ENCODE measurements around the gene B4GALNT1.
"Not testable (repeated sequence)": the region's sequence is repeated elsewhere in the genome, so short reads cannot be mapped to it uniquely, and the experiment has no call there.

The B4GALNT1 gene

GRCh38 chr12:57632958-57633840 lies at the start of gene B4GALNT1:
Gene B4GALNT1 (minus strand): TSS chr12:57633201. CDS start chr12:57632132, 1,069 bp downstream.
- Histone ChIP-seq H3K9me3 (ENCODE audit: low read length) (no peaks in the 10 kb centered on the region), H3K36me3 (ENCODE audit: insufficient read depth, low read length) (no peaks in the 10 kb centered on the region), H3K4me3 (ENCODE audit: low read depth in 1 of 2, low read length in 2 of 2) (peak within 1 kb of the TSS; percentile 42 to 47), H3K9ac (ENCODE audit: low read length) (no peak within 1 kb of the TSS), H3K27me3 (ENCODE audit: control insufficient read depth in 1 of 2, insufficient read depth in 2 of 2, low read length in 2 of 2) (peaks cover 5 to 34% of the 10 kb centered on the region in 2 donors), H3K4me1 (ENCODE audit: insufficient read depth, low read length) (no peaks in the 10 kb centered on the region), H3K27ac (ENCODE audit: low read depth, low read length) (no peak within 1 kb of the TSS)

DNA sequence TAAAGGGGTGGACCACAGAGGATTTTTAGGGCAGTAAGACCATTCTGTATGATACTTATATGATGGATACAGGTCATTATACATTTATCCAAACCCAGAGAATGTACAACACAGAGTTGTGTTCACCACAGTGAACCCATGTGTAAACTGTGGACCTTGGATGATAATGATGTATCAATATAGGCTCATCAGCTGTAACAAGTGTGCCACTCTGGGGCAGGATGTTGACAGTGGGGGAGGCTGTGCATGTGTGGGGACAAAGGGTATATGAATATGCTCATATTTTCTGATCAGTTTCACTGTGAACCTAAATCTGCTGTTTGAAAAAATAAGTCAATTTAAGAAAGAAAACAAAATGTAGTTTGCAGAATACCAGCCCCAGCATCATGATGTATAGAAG lies 46.7 kb upstream of the B4GALNT1 start:
- Histone ChIP-seq H3K27ac (ENCODE audit: low read depth, low read length) (no peak overlapping the region), H3K9me3 (ENCODE audit: low read length) (no peaks in the 10 kb centered on the region), H3K27me3 (ENCODE audit: control insufficient read depth in 1 of 2, insufficient read depth in 2 of 2, low read length in 2 of 2) (no peaks in the 10 kb centered on the region), H3K9ac (ENCODE audit: low read length) (no peak overlapping the region), H3K4me3 (ENCODE audit: low read depth in 1 of 2, low read length in 2 of 2) (no peak overlapping the region), H3K4me1 (ENCODE audit: insufficient read depth, low read length) (no peaks in the 10 kb centered on the region), H3K36me3 (ENCODE audit: insufficient read depth, low read length) (no peaks in the 10 kb centered on the region)

DNA sequence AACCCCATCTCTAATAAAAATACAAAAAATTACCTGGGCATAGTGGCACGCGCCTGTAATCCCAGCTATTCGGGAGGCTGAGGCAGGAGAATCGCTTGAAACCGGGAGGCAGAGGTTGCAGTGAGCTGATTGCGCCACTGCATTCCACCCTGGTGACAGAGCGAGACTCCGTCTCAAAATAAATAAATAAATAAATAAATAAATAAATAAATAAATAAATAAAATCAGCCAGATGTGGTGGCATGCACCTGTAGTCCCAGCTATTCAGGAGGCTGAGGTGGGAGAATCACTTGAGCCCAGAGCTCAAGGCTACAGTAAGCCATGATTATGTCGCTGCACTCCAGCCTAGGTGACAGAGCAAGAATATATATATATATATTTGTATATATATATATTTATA lies 44.9 kb upstream of the B4GALNT1 start:
- H3K4me3 ChIP-seq (ENCODE audit: low read depth in 1 of 2, low read length in 2 of 2); H3K36me3 ChIP-seq (ENCODE audit: insufficient read depth, low read length); H3K4me1 ChIP-seq (ENCODE audit: insufficient read depth, low read length); H3K9ac ChIP-seq (ENCODE audit: low read length); H3K27me3 ChIP-seq (ENCODE audit: control insufficient read depth in 1 of 2, insufficient read depth in 2 of 2, low read length in 2 of 2); H3K9me3 ChIP-seq (ENCODE audit: low read length); H3K27ac ChIP-seq (ENCODE audit: low read depth, low read length): not testable (repeated sequence)

DNA sequence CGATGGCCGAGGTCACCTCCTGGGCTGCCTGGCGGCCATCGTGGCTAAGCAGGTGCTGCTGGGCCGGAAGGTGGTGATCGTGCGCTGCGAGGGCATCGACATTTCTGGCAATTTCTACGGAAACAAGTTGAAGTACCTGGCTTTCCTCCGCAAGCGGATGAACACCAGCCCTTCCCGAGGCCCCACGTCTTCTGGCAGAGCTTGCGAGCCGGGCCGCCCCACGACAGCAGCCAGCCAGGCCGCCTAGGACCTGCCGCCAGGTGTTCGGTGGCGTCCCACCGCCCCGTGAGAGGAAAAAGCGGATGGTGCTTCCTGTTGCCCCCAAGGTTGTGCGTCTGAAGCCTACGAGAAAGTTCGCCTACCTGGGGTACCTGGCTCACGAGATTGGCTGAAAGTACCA lies 41.7 kb upstream of the B4GALNT1 start:
- H3K4me3 ChIP-seq (ENCODE audit: low read depth in 1 of 2, low read length in 2 of 2) = no peak overlapping the region
- H3K9ac ChIP-seq (ENCODE audit: low read length) = no peak overlapping the region
- H3K27me3 ChIP-seq (ENCODE audit: control insufficient read depth in 1 of 2, insufficient read depth in 2 of 2, low read length in 2 of 2) = no peaks in the 10 kb centered on the region
- H3K36me3 ChIP-seq (ENCODE audit: insufficient read depth, low read length) = no peaks in the 10 kb centered on the region
- no peaks in the 10 kb centered on the region for H3K9me3 ChIP-seq (ENCODE audit: low read length)
- H3K27ac ChIP-seq (ENCODE audit: low read depth, low read length) = no peak overlapping the region
- no peaks in the 10 kb centered on the region for H3K4me1 ChIP-seq (ENCODE audit: insufficient read depth, low read length)

DNA sequence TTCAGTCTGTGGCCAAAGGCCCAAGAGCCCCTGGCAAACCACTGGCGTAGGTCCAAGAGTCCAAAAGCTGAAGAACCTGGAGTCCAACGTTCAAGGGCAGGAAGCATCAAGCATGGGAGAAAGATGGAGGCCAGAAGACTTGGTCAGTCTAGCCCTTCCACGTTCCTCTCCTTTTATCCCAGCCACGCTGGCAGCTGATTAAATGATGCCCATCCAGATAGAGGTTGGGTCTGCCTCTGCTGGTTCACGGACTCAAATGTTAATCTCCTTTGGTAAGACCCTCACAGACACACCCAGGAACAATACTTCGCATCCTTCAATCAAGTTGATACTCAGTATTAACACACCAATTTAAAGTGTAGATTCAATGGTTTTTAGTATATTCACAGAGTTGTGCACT lies 39.8 kb upstream of the B4GALNT1 start:
- Histone ChIP-seq H3K27me3 (ENCODE audit: control insufficient read depth in 1 of 2, insufficient read depth in 2 of 2, low read length in 2 of 2) (no peaks in the 10 kb centered on the region), H3K4me3 (ENCODE audit: low read depth in 1 of 2, low read length in 2 of 2) (no peak overlapping the region), H3K9ac (ENCODE audit: low read length) (no peak overlapping the region), H3K4me1 (ENCODE audit: insufficient read depth, low read length) (no peaks in the 10 kb centered on the region), H3K36me3 (ENCODE audit: insufficient read depth, low read length) (no peaks in the 10 kb centered on the region), H3K27ac (ENCODE audit: low read depth, low read length) (no peak overlapping the region), H3K9me3 (ENCODE audit: low read length) (no peaks in the 10 kb centered on the region)

- not testable (repeated sequence) for H3K4me1 ChIP-seq (ENCODE audit: insufficient read depth, low read length); H3K27me3 ChIP-seq (ENCODE audit: control insufficient read depth in 1 of 2, insufficient read depth in 2 of 2, low read length in 2 of 2); H3K9ac ChIP-seq (ENCODE audit: low read length); H3K27ac ChIP-seq (ENCODE audit: low read depth, low read length); H3K36me3 ChIP-seq (ENCODE audit: insufficient read depth, low read length); H3K9me3 ChIP-seq (ENCODE audit: low read length); H3K4me3 ChIP-seq (ENCODE audit: low read depth in 1 of 2, low read length in 2 of 2)
These were observed 38.8 kb upstream of the B4GALNT1 start for GRCh38 chr12:57671811-57672210.

- not testable (repeated sequence) for H3K4me3 ChIP-seq (ENCODE audit: low read depth in 1 of 2, low read length in 2 of 2); H3K27ac ChIP-seq (ENCODE audit: low read depth, low read length); H3K27me3 ChIP-seq (ENCODE audit: control insufficient read depth in 1 of 2, insufficient read depth in 2 of 2, low read length in 2 of 2); H3K9me3 ChIP-seq (ENCODE audit: low read length); H3K9ac ChIP-seq (ENCODE audit: low read length); H3K36me3 ChIP-seq (ENCODE audit: insufficient read depth, low read length); H3K4me1 ChIP-seq (ENCODE audit: insufficient read depth, low read length)
These were observed 36.7 kb upstream of the B4GALNT1 start for GRCh38 chr12:57669691-57670090.

GRCh38 chr12:57666897-57667296 lies 33.9 kb upstream of the B4GALNT1 start:
- Histone ChIP-seq H3K4me1 (ENCODE audit: insufficient read depth, low read length) (no peaks in the 10 kb centered on the region), H3K9me3 (ENCODE audit: low read length) (no peaks in the 10 kb centered on the region), H3K9ac (ENCODE audit: low read length) (no peak overlapping the region), H3K36me3 (ENCODE audit: insufficient read depth, low read length) (no peaks in the 10 kb centered on the region), H3K4me3 (ENCODE audit: low read depth in 1 of 2, low read length in 2 of 2) (no peak overlapping the region), H3K27me3 (ENCODE audit: control insufficient read depth in 1 of 2, insufficient read depth in 2 of 2, low read length in 2 of 2) (no peaks in the 10 kb centered on the region), H3K27ac (ENCODE audit: low read depth, low read length) (no peak overlapping the region)

DNA sequence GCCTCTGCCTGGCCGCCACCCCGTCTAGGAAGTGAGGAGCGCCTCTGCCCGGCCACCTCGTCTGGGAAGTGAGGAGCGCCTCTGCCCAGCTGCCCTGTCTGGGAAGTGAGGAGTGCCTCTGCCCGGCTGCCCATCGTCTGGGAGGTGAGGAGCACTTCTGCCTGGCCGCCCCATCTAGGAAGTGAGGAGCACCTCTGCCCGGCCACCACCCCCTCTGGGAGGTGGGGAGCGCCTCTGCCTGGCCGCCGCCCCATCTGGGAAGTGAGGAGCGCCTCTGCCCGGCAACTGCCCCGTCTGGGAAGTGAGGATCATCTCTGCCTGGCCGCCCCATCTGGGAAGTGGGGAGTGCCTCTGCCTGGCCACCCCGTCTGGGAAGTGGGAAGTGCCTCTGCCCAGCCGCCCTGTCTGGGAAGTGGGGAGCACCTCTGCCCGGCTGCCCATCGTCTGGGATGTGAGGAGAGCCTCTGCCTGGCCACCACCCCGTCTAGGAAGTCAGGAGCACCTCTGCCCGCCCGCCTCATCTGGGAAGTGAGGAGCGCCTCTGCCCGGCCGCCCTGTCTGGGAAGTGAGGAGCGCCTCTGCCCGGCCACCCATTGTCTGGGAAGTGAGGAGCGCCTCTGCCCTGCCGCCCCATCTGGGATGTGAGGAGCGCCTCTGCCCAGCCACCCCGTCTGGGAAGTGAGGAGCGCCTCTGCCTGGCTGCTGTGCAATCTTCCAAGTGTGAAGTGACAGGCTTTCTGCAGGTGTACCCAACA lies 32.2 kb upstream of the B4GALNT1 start:
- not testable (repeated sequence) for H3K9ac ChIP-seq (ENCODE audit: low read length); H3K27ac ChIP-seq (ENCODE audit: low read depth, low read length); H3K4me3 ChIP-seq (ENCODE audit: low read depth in 1 of 2, low read length in 2 of 2); H3K9me3 ChIP-seq (ENCODE audit: low read length); H3K4me1 ChIP-seq (ENCODE audit: insufficient read depth, low read length); H3K27me3 ChIP-seq (ENCODE audit: control insufficient read depth in 1 of 2, insufficient read depth in 2 of 2, low read length in 2 of 2); H3K36me3 ChIP-seq (ENCODE audit: insufficient read depth, low read length)

GRCh38 chr12:57661376-57661775 lies 28.4 kb upstream of the B4GALNT1 start:
- Histone ChIP-seq H3K27ac (ENCODE audit: low read depth, low read length) (no peak overlapping the region), H3K27me3 (ENCODE audit: control insufficient read depth in 1 of 2, insufficient read depth in 2 of 2, low read length in 2 of 2) (no peaks in the 10 kb centered on the region), H3K9me3 (ENCODE audit: low read length) (no peaks in the 10 kb centered on the region), H3K36me3 (ENCODE audit: insufficient read depth, low read length) (no peaks in the 10 kb centered on the region), H3K9ac (ENCODE audit: low read length) (no peak overlapping the region), H3K4me3 (ENCODE audit: low read depth in 1 of 2, low read length in 2 of 2) (no peak overlapping the region), H3K4me1 (ENCODE audit: insufficient read depth, low read length) (peaks cover 4% of the 10 kb centered on the region)

DNA sequence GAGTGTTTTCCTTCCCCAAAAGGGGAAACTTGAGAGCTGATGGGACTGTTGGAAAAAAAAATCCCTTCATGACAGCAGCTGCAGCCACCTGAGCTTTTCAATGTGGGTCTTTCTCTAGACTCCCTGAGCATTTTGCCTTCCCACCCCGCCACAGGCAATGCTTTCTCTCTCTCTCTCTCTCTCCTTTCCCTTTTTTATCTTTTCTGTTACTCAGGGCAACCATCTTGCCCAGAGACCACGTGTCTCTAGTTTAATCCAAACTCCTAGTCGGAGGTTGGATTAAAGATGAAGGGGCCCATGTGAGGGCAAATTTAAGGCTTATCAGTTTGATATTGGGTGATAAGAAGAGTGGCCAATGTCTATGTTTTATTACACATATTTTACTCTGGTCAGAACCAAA lies 25.9 kb upstream of the B4GALNT1 start:
- H3K4me3 ChIP-seq (ENCODE audit: low read depth in 1 of 2, low read length in 2 of 2) = no peak overlapping the region
- no peak overlapping the region for H3K27ac ChIP-seq (ENCODE audit: low read depth, low read length)
- H3K4me1 ChIP-seq (ENCODE audit: insufficient read depth, low read length) = peaks cover 4% of the 10 kb centered on the region
- H3K27me3 ChIP-seq (ENCODE audit: control insufficient read depth in 1 of 2, insufficient read depth in 2 of 2, low read length in 2 of 2) = no peaks in the 10 kb centered on the region
- no peaks in the 10 kb centered on the region for H3K9me3 ChIP-seq (ENCODE audit: low read length)
- H3K9ac ChIP-seq (ENCODE audit: low read length) = no peak overlapping the region
- no peaks in the 10 kb centered on the region for H3K36me3 ChIP-seq (ENCODE audit: insufficient read depth, low read length)

Data from muscle layer of colon (tissue), 2 donors.